Erythroblast (primary cell): ENCODE measurements around the gene PODN.

Experiments used
- DNase-seq, 2 experiments: peaks; one replicate each; lab custom pipeline; 2025; lab: John Stamatoyannopoulos, UW
- GATA1 ChIP-seq: IDR thresholded peaks from 2 replicates; pipeline ENCODE4 v1.6.1; 2011; ENCODE audit warnings: low read depth, mild to moderate bottlenecking, control low read depth, low read length, moderate library complexity
- POLR2A ChIP-seq: IDR thresholded peaks from 2 replicates; pipeline ENCODE4 v1.6.1; 2011; ENCODE audit warnings: mild to moderate bottlenecking, low read length

Gene PODN

DNA sequence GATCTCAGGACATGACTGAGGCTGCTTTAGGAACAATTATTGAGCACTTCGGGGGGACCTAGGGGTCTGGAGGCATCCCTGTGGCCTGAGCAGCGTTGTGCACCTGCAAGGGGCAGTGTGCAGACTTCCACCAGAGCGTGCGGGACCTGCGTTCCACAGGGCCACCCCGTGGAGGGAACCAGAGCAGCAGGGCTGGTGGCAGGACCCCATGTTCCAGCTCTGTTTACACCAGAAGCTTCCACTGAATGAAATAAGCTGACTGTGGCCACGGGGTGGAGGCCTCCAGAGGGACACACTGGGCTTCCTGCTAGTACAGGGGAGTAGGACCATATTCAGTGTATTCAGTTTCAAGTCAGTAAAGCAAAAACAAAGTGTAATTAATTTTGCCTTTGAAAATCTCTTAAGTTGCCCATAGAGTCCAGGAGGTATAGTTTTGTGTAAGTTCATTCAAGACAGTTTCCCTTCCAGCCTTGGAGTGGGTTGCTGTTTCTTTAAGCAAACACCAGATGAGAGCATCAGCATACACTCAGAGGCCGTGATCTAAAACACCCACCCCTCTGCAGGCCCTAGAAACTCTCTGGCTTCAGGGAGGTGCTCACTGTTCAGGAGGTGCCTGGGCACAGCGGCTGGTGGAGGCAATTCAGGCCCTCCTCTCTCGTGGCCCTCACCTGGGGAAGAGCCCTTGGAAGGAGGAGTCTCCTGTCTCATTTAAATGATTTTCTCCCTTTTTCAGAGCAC lies 63.8 kb downstream of the PODN start:
- no peak for TF ChIP-seq GATA1
- TF ChIP-seq POLR2A, result no peak
- DNase-seq, result no peak

DNA sequence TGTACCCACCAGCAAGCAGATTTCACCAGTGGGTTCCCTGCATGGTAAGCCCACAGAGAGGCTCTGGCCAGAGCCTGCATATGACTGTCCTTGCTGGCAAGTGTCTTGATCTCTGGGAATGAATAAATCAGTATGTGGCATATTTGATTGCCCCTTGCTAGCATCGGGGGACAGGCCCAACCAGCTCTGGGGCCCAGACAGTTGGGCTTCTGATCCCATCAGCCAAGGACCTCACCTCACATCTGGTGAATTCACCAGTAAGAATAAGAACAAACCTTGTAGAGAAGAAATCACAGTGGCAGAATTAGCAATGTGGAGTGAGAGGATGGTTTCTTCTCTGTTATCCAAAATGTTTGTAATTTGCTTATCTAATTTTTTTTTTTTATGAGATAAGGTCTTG lies 64.5 kb downstream of the PODN start:
- TF ChIP-seq POLR2A (no peak), GATA1 (no peak)
- no peak for DNase-seq

DNA sequence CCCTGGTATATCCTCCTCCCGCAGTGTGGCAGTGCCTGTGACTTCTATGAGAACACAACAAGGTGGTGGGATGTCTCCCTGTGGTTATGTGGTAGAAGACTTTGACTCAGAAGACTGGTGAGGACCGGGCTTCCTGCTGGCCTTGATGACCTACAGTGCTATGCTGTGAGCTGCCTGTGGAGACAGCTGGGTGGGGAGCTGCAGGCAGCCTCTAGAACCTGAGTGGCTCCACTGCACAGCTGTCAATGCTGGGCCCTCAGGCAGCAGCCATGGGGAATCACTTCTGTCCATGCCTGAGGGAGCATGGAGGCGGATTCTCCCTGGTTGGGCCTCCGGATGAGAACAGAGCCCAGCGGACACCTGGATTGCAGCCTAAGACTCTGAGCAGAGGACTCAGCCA lies 65.5 kb downstream of the PODN start:
- DNase-seq, result no peak
- TF ChIP-seq POLR2A (no peak), GATA1 (no peak)

DNA sequence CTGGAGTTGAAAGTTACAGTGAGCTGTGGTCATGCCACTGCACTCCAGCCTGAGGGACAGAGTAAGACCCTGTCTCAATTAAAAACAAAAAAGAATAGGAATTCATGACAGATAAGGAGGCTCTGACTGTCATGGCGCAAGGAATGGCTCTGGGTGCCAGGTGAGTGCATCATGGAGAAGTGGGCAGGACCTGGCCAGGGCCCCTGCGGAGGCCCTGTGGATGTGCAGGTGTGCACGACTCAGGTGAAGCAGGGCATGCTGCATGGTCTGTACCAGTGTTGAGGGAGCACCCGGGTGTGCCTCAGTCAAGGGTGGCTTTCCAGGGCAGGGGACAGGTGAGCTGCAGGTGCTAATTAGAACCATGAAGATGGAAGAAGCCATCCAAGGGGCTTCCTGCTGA lies 66.4 kb downstream of the PODN start:
- DNase-seq, result no peak
- no peak for TF ChIP-seq GATA1
- no peak for TF ChIP-seq POLR2A

DNA sequence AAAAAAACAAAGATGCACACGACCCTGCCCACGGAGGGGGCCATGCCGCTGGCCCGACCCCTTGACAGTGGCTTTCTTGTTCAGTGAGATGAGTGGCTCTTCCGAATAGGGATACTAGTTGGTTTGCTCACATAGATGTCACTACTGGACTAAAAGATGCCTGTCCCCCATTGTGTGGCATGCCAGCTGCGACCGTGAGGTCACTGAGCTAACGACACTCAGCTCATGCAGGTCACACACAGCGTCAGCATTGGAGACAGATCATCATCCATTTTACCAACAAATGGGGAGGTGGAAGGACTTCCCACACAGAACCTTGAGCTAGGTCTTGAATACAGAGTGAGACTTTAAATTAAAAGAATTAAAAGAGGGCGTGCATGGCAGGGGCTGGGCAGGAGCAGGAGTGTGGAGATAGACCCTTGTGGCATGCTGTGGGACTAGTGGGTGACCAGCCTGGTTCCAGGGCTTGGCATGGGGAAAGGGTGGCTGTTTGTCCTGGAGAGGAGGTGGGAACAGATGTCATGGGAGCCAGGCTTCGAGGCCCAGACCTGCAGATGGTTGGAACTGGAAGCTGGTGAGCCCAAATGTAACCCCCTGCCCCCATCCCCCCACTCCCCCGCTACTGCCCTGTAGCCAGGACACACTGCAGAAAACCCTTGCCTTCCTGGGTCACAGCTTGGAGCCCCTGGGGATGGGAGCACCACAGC lies 68.0 kb downstream of the PODN start:
- no peak for DNase-seq
- no peak for TF ChIP-seq GATA1
- no peak for TF ChIP-seq POLR2A

DNA sequence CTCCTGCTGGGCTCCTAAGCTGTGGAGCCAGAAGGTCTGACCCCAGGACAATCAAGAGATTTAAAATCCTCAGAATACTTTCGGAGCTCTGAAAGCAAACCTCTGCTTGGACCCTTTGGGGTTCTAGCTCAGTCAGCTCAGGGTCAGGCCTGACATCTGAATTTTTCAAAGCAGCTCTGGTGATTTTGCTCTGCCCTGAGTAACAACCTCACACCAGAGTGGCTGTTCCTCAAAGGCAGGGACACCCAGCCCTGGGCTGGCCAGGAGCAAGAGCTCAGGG lies 68.5 kb downstream of the PODN start:
- no peak for TF ChIP-seq GATA1
- no peak for TF ChIP-seq POLR2A
- no peak for DNase-seq

DNA sequence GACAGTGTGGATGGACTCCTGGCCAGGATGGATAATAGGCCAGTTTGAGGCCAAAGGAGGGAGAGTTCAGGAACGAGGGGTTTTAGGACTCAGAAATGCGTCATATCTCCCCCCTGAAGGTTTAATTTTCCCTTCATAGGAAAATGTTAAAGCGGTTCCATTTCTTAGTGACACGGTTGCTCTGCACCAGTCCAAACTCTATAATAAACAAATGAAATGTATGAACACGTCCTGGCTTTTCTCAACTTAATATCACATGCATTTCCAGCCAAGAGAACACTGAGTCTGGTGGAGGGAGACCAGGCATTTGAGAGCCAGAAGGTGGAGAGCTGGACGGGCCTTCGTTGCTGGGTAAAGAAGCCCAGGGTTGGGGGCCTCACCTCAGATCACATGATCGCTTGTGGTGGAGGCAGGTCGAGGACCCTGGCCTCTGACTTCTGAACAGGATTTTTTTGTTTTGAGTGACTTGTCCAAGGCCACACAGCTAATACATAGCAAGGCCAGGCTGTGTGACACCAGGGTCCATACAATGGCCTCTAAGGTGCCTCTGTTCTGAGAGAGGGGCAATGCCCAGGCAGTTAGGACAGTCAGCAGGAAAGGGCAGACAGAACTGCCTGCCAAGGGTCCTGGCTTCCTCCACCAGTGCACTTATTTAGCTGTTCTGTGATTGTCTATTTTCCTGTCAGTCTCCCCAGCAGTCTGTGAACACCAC lies 69.0 kb downstream of the PODN start:
- no peak for DNase-seq
- TF ChIP-seq GATA1, result no peak
- no peak for TF ChIP-seq POLR2A

DNA sequence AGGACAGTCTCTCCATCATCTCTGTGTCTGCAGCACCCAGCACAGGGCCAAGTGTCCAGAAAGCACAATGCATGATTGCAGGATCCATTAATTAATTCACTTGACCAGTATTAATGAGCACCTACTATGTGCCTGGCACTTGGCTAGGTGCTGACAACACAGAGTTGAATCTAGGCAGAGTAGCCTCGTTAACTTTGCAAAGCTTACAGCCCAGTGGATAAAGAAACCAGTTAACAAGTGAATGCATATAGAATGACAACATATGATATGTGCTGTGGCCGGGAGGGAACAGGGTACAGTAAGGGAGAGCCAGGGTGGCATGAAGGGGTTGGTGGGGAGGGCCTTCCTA lies 69.6 kb downstream of the PODN start:
- TF ChIP-seq GATA1 (no peak), POLR2A (no peak)
- DNase-seq, result no peak

DNA sequence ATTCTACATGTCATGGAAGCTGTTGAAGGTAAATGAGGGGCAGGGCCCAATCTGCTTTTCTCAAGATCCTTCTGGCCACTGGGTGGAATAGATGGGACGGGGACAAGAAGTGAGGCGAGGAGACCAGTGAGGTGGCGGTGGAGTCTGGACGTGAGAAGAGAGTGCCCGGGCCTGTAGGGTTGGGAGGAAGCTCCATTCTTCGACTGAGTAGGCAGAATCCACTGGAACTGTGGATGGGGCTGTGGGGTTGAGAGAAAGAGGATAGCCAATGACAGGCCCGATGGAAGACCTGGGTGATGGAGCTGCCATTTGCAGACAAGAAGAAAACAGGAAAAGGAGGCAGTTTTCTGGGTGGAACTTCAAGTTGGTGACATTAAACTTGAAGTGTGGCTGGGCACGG lies 70.2 kb downstream of the PODN start:
- DNase-seq, result no peak
- TF ChIP-seq GATA1 (no peak), POLR2A (no peak)

DNA sequence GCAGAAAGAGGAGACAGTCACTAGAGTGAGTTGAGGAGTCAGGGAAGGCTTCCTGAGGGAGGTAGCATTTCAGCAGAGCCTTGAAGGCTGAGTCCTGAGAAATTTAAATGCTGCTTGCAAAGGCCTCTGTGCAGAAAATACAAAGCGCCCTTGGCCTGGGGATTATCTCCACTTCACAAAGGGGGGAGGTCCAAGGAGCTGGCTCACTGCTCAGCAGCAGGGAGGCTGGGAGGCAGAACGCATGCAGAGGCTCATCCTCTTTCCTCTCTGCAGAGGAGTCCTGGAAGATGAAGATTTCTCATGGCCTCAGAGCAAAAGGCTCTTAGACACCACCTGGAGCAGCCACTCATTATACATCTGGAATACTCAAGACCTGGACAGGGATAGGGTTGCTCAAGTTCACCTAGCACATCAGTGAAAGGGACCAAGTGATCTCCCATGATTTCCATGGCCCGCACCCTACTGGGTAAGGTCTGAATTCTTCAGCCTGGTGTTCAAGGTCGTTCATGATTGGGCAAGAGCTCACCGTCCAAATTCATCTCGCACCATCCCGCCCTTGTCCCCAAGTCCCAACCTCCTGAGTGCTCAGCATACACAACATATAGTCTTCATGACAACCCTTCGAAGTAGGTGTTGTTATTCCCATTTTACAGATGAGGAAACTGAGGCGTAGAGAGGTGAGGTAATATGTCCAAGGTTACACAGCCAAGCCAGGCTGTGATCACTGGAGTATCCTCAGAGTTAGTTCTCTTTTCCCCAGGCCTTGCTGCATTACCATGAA lies 71.4 kb downstream of the PODN start:
- no peak for TF ChIP-seq GATA1
- TF ChIP-seq POLR2A, result no peak
- no peak for DNase-seq

DNA sequence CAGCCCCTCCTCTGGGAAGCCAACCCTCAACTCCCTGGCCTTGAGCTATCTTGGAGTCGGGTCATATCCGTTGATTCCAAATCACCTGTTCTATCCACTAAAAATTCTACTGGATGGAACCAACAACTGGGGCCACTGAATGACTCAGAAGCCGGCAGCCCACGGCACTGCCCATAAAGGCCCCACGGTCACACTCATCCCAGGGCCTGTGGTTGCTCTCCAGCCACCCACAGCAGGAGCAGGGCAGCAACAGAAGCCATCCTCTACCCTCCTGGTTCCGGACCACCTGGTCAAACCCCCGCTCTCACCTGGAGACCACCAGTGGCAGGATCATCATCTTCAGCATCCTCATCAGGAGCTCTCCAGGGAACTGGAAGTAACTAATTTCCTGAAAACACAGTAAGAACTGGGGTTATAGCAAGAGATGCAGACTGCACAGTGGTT lies 72.1 kb downstream of the PODN start:
- TF ChIP-seq GATA1, result no peak
- no peak for TF ChIP-seq POLR2A
- DNase-seq, result no peak
